Measurements from ENCODE around the gene ZNF446. TPM values are rescaled to one million over a fixed set of nuclear protein-coding genes. Genes with fewer than 3 reads are reported as not detected.
"Not testable (repeated sequence)": the region's sequence is repeated elsewhere in the genome, so short reads cannot be mapped to it uniquely, and the experiment has no call there.

Gene ZNF446
- total and polyA plus RNA-seq, 7 donors = 3.5 to 8.7 (median 6.2) TPM

- Histone ChIP-seq H3K4me1 (peaks cover 10% of the 10 kb centered on the region), H3K4me3 (peak overlapping the region; percentile 86), H3K36me3 (ENCODE audit: insufficient read depth in 1 of 2, low read depth in 1 of 2) (peaks cover 0 to 40% of the 10 kb centered on the region in 2 donors), H3K9me3 (no peaks in the 10 kb centered on the region), H3K27ac (no peak overlapping the region), H3K27me3 (ENCODE audit: insufficient read depth in 3 of 3, low read length in 2 of 3) (no peaks in the 10 kb centered on the region)
- ATAC-seq (no peak), DNase-seq (no peak)
- intact Hi-C loops (cut with DNase I) = no loop called here
- TF ChIP-seq CTCF (IDR thresholded peaks at IDR 0.05) = no peak
- WGBS, 3 donors = 50 to 55% (median 54%) methylated on average over 5 of the region's 5 CpGs
Measured at GRCh38 chr19:58468216-58468839, 7.8 kb upstream of the ZNF446 start.

GRCh38 chr19:58469241-58470013 is 6.7 kb upstream of the ZNF446 start:
- H3K4me1 ChIP-seq = peaks cover 10% of the 10 kb centered on the region
- WGBS, 3 donors = 88 to 90% (median 88%) methylated on average over 17 of the region's 17 CpGs
- H3K36me3 ChIP-seq (ENCODE audit: insufficient read depth in 1 of 2, low read depth in 1 of 2) = peaks cover 0 to 43% of the 10 kb centered on the region in 2 donors
- no peaks in the 10 kb centered on the region for H3K9me3 ChIP-seq
- TF ChIP-seq CTCF (IDR thresholded peaks at IDR 0.05) = no peak
- ATAC-seq (no peak), DNase-seq (no peak)
- intact Hi-C loops (cut with DNase I) = no loop called here
- no peak overlapping the region for H3K27ac ChIP-seq
- no peaks in the 10 kb centered on the region for H3K27me3 ChIP-seq (ENCODE audit: insufficient read depth in 3 of 3, low read length in 2 of 3)
- no peak overlapping the region for H3K4me3 ChIP-seq

- H3K36me3 ChIP-seq (ENCODE audit: insufficient read depth in 1 of 2, low read depth in 1 of 2) = peaks cover 0 to 43% of the 10 kb centered on the region in 2 donors
Measured at GRCh38 chr19:58470837-58471543, 5.2 kb upstream of the ZNF446 start.

GRCh38 chr19:58471736-58472135 is 4.4 kb upstream of the ZNF446 start:
- Histone ChIP-seq H3K4me1 (peaks cover 16% of the 10 kb centered on the region), H3K27me3 (ENCODE audit: insufficient read depth in 3 of 3, low read length in 2 of 3) (no peaks in the 10 kb centered on the region), H3K27ac (no peak overlapping the region), H3K36me3 (ENCODE audit: insufficient read depth in 1 of 2, low read depth in 1 of 2) (peaks cover 0 to 43% of the 10 kb centered on the region in 2 donors), H3K4me3 (no peak overlapping the region), H3K9me3 (no peaks in the 10 kb centered on the region)
- DNase-seq (no peak), ATAC-seq (no peak)
- intact Hi-C loops (cut with DNase I) = no loop called here
- no peak for TF ChIP-seq CTCF (IDR thresholded peaks at IDR 0.05)
- 93 to 95% (median 95%) methylated on average over 39 of the region's 39 CpGs for WGBS, 3 donors

More at GRCh38 chr19:58470837-58471543, 5.2 kb upstream of the ZNF446 start:
- H3K27ac ChIP-seq; H3K4me3 ChIP-seq; intact Hi-C loops (cut with DNase I); H3K9me3 ChIP-seq; ATAC-seq; H3K27me3 ChIP-seq (ENCODE audit: insufficient read depth in 3 of 3, low read length in 2 of 3): not testable (repeated sequence)
- whole genome bisulfite sequencing, 3 donors = 87 to 95% (median 88%) methylated on average over 20 to 40 of the region's 53 CpGs
- DNase-seq = peak in 1 of 2 donors; percentile 51
- peaks cover 17% of the 10 kb centered on the region for H3K4me1 ChIP-seq

- intact Hi-C loops (cut with DNase I) = no loop called here
- Histone ChIP-seq H3K36me3 (ENCODE audit: insufficient read depth in 1 of 2, low read depth in 1 of 2) (peaks cover 0 to 55% of the 10 kb centered on the region in 2 donors), H3K9me3 (no peaks in the 10 kb centered on the region), H3K4me3 (no peak overlapping the region), H3K27ac (no peak overlapping the region), H3K4me1 (peaks cover 14% of the 10 kb centered on the region), H3K27me3 (ENCODE audit: insufficient read depth in 3 of 3, low read length in 2 of 3) (no peaks in the 10 kb centered on the region)
- no peak for DNase-seq
- no peak for ATAC-seq
- TF ChIP-seq CTCF (IDR thresholded peaks at IDR 0.05) = no peak
Measured at GRCh38 chr19:58473775-58474174, 2.4 kb upstream of the ZNF446 start.
